VCaP (cell line): ENCODE data around the gene RELA.

ENCODE experiments used
- H3K27ac ChIP-seq: fragments of 450-650 bp; 2 replicates; pipeline ENCODE4 v1.5.1; 2017
- CTCF ChIP-seq: fragments of 450-650 bp; conservative IDR thresholded peaks from 2 replicates; pipeline ENCODE4 v1.5.1; 2017; ENCODE audit warnings: mild to moderate bottlenecking, moderate library complexity

The RELA gene

GRCh38 chr11:65649656-65650546 lies 12.8 kb downstream of the RELA start:
- H3K27ac ChIP-seq = peak overlapping the region; percentile 99
- TF ChIP-seq CTCF = no peak

GRCh38 chr11:65648997-65649493 lies 13.7 kb downstream of the RELA start:
- peak overlapping the region; percentile 99; the same call in 1 of the 2 replicates for H3K27ac ChIP-seq
- no peak for TF ChIP-seq CTCF

GRCh38 chr11:65646958-65647701 lies 15.6 kb downstream of the RELA start:
- H3K27ac ChIP-seq = peak overlapping the region; percentile 65
- TF ChIP-seq CTCF = no peak; the same call in 1 of the 2 replicates

GRCh38 chr11:65646288-65646957 lies 16.3 kb downstream of the RELA start:
- no peak for TF ChIP-seq CTCF
- peak overlapping the region; percentile 65; the same call in 1 of the 2 replicates for H3K27ac ChIP-seq

- no peak for TF ChIP-seq CTCF
- no peak overlapping the region for H3K27ac ChIP-seq
Observed at GRCh38 chr11:65645710-65646109, 17.0 kb downstream of the RELA start.

GRCh38 chr11:65644837-65645236 lies 17.9 kb downstream of the RELA start:
- H3K27ac ChIP-seq = no peak overlapping the region
- no peak for TF ChIP-seq CTCF

- no peak for TF ChIP-seq CTCF
- no peak overlapping the region for H3K27ac ChIP-seq
Observed at GRCh38 chr11:65643971-65644370, 18.7 kb downstream of the RELA start.
